HepG2 (cell line): ENCODE measurements around the gene AVPR2. TPM values are rescaled to one million over a fixed set of nuclear protein-coding genes. Genes with fewer than 3 reads are reported as not detected.

Source experiments
- FOXJ3 ChIP-seq: sonication (generic); formaldehyde crosslinking; IDR thresholded peaks from 2 replicates; pipeline ENCODE4 v1.4.0; 2020; ENCODE audit warnings: missing genetic modification reagents, mild to moderate bottlenecking, borderline replicate concordance
- GABPA ChIP-seq, 2 experiments: IDR thresholded peaks; 2 replicates each; pipeline ENCODE4 v1.6.1; 2011 to 2016; ENCODE audit warnings: low read depth in 2 of 2, low read length in 1 of 2, missing biosample characterization in 1 of 2, missing genetic modification characterization in 1 of 2
- GABPB1 ChIP-seq: IDR thresholded peaks from 2 replicates; pipeline ENCODE4 v1.6.1; 2016; ENCODE audit warnings: mild to moderate bottlenecking, missing genetic modification reagents, moderate library complexity, missing compliant biosample characterization
- HNF1A ChIP-seq, 2 experiments: sonication (generic) in 1 of 2; formaldehyde crosslinking in 1 of 2; IDR thresholded peaks; 2 replicates each; pipeline versions ENCODE4 v1.4.0 to v1.6.1; 2016 to 2020; ENCODE audit warnings: borderline replicate concordance in 1 of 2, low read depth in 1 of 2, mild to moderate bottlenecking in 1 of 2, missing genetic modification reagents in 1 of 2
- KLF12 ChIP-seq: sonication (generic); formaldehyde crosslinking; IDR thresholded peaks from 2 replicates; pipeline ENCODE4 v1.4.0; 2020; ENCODE audit warnings: missing genetic modification reagents, borderline replicate concordance
- MXD1 ChIP-seq: sonication (generic); formaldehyde crosslinking; IDR thresholded peaks from 2 replicates; pipeline ENCODE4 v1.4.0; 2020; ENCODE audit warnings: mild to moderate bottlenecking, missing genetic modification reagents
- POLR2AphosphoS5 ChIP-seq: IDR thresholded peaks from 2 replicates; pipeline ENCODE4 v1.6.1; 2012; ENCODE audit warnings: low read depth, low read length
- SMYD3 ChIP-seq: sonication (generic); formaldehyde crosslinking; IDR thresholded peaks from 2 replicates; pipeline ENCODE4 v1.8.1; 2023; ENCODE audit warnings: mild to moderate bottlenecking, missing genetic modification reagents
- SP5 ChIP-seq: IDR thresholded peaks from 2 replicates; pipeline ENCODE4 v1.6.1; 2016; ENCODE audit warnings: low read depth, borderline replicate concordance
- SPEN ChIP-seq: sonication (generic); formaldehyde crosslinking; IDR thresholded peaks from 2 replicates; pipeline ENCODE4 v1.5.1; 2020; ENCODE audit warnings: low read depth, mild to moderate bottlenecking, missing genetic modification reagents
- TCF7 ChIP-seq: sonication (generic); IDR thresholded peaks from 2 replicates; pipeline ENCODE4 v1.6.1; 2016; ENCODE audit warnings: antibody characterized with exemption, low read depth
- THAP11 ChIP-seq: IDR thresholded peaks from 2 replicates; pipeline ENCODE4 v1.6.1; 2016; ENCODE audit warnings: missing biosample characterization, missing genetic modification reagents
- ZNF547 ChIP-seq: sonication (generic); formaldehyde crosslinking; IDR thresholded peaks from 2 replicates; pipeline ENCODE4 v1.5.1; 2020; ENCODE audit warnings: mild to moderate bottlenecking, missing genetic modification reagents
- polyA plus RNA-seq, 8 experiments: library from polyadenylated mRNA; depleted of rRNA in 3 of 8; stranded (reverse) in 7 of 8; unstranded in 1 of 8; fragments of >200 nt; fragmentation: Illumina TruSeq in 4 of 8; extraction: Trizol in 4 of 8; gene quantifications; 2 replicates each; pipeline versions ENCODE4 v1.2.1 to v1.2.3, GENCODE V29; 2011 to 2016; ENCODE audit warnings: low read depth in 4 of 8, missing spikeins in 1 of 8, mixed read lengths in 1 of 8; ENCODE audit not compliant: insufficient read depth in 1 of 8
- total RNA-seq, 5 experiments: library from RNA; depleted of rRNA; stranded (reverse); fragments of >200 nt; fragmentation: Illumina TruSeq; extraction: Trizol; gene quantifications; 2 replicates each; pipeline ENCODE4 v1.2.3, GENCODE V29; 2016; ENCODE audit warnings: low read depth in 1 of 5
- TF ChIP-seq, protein P1 (sequence below): sonication (generic); formaldehyde crosslinking; IDR thresholded peaks from 2 replicates; pipeline ENCODE4 v1.5.1; 2020; ENCODE audit warnings: mild to moderate bottlenecking, missing genetic modification reagents, moderate library complexity
- TF ChIP-seq, protein P2 (sequence below): sonication (generic); formaldehyde crosslinking; IDR thresholded peaks from 2 replicates; pipeline ENCODE4 v1.4.0; 2020; ENCODE audit warnings: mild to moderate bottlenecking, missing genetic modification reagents
- TF ChIP-seq, protein P3 (sequence below): sonication (generic); formaldehyde crosslinking; IDR thresholded peaks from 2 replicates; pipeline ENCODE4; 2020; ENCODE audit warnings: missing genetic modification reagents, mild to moderate bottlenecking, borderline replicate concordance

The AVPR2 gene
- total and polyA plus RNA-seq, 2 of the 13 experiments (the other 11 are each of a cell fraction or from before 2014, with no cell fraction given), result not detected

GRCh38 chrX:153926858-153927671 lies 22.6 kb downstream of the AVPR2 start (continued):
- no peak for TF ChIP-seq HNF1A (IDR thresholded peaks at IDR 0.05; ENCODE audit: low read depth)
- TF ChIP-seq HNF1A (CRISPR knock-in tag; IDR thresholded peaks at IDR 0.05; ENCODE audit: borderline replicate concordance), result no peak; the same call in 1 of the 2 replicates
- TF ChIP-seq TCF7, result peak; percentile 16; the same call in 1 of the 2 replicates
- TF ChIP-seq, protein P1, sequence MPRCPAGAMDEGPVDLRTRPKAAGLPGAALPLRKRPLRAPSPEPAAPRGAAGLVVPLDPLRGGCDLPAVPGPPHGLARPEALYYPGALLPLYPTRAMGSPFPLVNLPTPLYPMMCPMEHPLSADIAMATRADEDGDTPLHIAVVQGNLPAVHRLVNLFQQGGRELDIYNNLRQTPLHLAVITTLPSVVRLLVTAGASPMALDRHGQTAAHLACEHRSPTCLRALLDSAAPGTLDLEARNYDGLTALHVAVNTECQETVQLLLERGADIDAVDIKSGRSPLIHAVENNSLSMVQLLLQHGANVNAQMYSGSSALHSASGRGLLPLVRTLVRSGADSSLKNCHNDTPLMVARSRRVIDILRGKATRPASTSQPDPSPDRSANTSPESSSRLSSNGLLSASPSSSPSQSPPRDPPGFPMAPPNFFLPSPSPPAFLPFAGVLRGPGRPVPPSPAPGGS (CRISPR knock-in tag), result 0 out of 2 replicates have a peak, but pooled peaks have one; percentile 5
- no peak for TF ChIP-seq FOXJ3 (CRISPR knock-in tag)
- no peak for TF ChIP-seq SMYD3 (CRISPR knock-in tag)
- TF ChIP-seq, protein P2, sequence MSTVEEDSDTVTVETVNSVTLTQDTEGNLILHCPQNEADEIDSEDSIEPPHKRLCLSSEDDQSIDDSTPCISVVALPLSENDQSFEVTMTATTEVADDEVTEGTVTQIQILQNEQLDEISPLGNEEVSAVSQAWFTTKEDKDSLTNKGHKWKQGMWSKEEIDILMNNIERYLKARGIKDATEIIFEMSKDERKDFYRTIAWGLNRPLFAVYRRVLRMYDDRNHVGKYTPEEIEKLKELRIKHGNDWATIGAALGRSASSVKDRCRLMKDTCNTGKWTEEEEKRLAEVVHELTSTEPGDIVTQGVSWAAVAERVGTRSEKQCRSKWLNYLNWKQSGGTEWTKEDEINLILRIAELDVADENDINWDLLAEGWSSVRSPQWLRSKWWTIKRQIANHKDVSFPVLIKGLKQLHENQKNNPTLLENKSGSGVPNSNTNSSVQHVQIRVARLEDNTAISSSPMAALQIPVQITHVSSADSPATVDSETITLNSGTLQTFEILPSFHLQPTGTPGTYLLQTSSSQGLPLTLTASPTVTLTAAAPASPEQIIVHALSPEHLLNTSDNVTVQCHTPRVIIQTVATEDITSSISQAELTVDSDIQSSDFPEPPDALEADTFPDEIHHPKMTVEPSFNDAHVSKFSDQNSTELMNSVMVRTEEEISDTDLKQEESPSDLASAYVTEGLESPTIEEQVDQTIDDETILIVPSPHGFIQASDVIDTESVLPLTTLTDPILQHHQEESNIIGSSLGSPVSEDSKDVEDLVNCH (CRISPR knock-in tag), result no peak
- no peak for TF ChIP-seq POLR2AphosphoS5
- 0 out of 2 replicates have a peak, but pooled peaks have one; percentile 32 for TF ChIP-seq KLF12 (CRISPR knock-in tag)
- 0 out of 2 replicates have a peak, but pooled peaks have one; percentile 32 for TF ChIP-seq SPEN (CRISPR knock-in tag)
- TF ChIP-seq MXD1 (CRISPR knock-in tag), result no peak
- TF ChIP-seq THAP11 (CRISPR knock-in tag), result no peak
- TF ChIP-seq, protein P3, sequence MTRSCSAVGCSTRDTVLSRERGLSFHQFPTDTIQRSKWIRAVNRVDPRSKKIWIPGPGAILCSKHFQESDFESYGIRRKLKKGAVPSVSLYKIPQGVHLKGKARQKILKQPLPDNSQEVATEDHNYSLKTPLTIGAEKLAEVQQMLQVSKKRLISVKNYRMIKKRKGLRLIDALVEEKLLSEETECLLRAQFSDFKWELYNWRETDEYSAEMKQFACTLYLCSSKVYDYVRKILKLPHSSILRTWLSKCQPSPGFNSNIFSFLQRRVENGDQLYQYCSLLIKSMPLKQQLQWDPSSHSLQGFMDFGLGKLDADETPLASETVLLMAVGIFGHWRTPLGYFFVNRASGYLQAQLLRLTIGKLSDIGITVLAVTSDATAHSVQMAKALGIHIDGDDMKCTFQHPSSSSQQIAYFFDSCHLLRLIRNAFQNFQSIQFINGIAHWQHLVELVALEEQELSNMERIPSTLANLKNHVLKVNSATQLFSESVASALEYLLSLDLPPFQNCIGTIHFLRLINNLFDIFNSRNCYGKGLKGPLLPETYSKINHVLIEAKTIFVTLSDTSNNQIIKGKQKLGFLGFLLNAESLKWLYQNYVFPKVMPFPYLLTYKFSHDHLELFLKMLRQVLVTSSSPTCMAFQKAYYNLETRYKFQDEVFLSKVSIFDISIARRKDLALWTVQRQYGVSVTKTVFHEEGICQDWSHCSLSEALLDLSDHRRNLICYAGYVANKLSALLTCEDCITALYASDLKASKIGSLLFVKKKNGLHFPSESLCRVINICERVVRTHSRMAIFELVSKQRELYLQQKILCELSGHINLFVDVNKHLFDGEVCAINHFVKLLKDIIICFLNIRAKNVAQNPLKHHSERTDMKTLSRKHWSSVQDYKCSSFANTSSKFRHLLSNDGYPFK, result peak; percentile 63; the same call in 1 of the 2 replicates
- no peak for TF ChIP-seq GABPA (IDR thresholded peaks at IDR 0.05; ENCODE audit: low read depth, low read length)
- TF ChIP-seq GABPA (CRISPR knock-in tag; IDR thresholded peaks at IDR 0.05; ENCODE audit: low read depth), result peak; percentile 74
- peak; percentile 71 for TF ChIP-seq SP5
- TF ChIP-seq GABPB1, result peak; percentile 54
- TF ChIP-seq ZNF547 (CRISPR knock-in tag), result no peak
